A549 (cell line): ENCODE results near the gene CENATAC. TPM values are rescaled to one million over a fixed set of nuclear protein-coding genes. Genes with fewer than 3 reads are reported as not detected.

Experiments
- ATAC-seq, 2 experiments: fragments of 200-7000 bp in 1 of 2; fragments of >200 bp in 1 of 2; cut with Nextera tagmentation in 1 of 2; cut with Tn5 transposase in 1 of 2; 3 replicates each; pipeline versions ENCODE4 v1.8.0 to v1.9.1; 2018 to 2020; ENCODE audit warnings: mild to moderate bottlenecking in 1 of 2, moderate library complexity in 1 of 2
- CTCF ChIA-PET: fragments of 300-600 bp; sonication (Branson Sonifier 250); formaldehyde crosslinking; extraction: SDS; loops from one replicate; lab custom pipeline; 2021; ENCODE audit warnings: antibody characterized with exemption, inconsistent platforms; lab: Yijun Ruan, JAX
- POLR2A ChIA-PET: fragments of 350-600 bp; formaldehyde crosslinking; extraction: SDS; loops from one replicate; lab custom pipeline; 2021; ENCODE audit warnings: antibody characterized with exemption, inconsistent platforms; lab: Yijun Ruan, JAX
- DNase-seq, 2 experiments: peaks; one replicate each; pipeline versions ENCODE4 v3.0.0 to v3.0.0-alpha.2; 2011 to 2016; ENCODE audit warnings: low read depth in 1 of 2, low spot score in 1 of 2
- FAIRE-seq: peaks from 2 replicates; lab custom pipeline; 2011; peaks lifted over from hg19 to GRCh38; lab: Jason Lieb, UNC
- H3K27ac ChIP-seq, 2 experiments: fragments of >200 bp; sonication (Bioruptor Twin); formaldehyde crosslinking; 3 replicates each; pipeline ENCODE4 v1.5.1; 2016 to 2017
- H3K4me1 ChIP-seq: fragments of >200 bp; sonication (Bioruptor Twin); formaldehyde crosslinking; 3 replicates; pipeline ENCODE4 v1.6.1; 2016
- H3K4me2 ChIP-seq: fragments of >200 bp; sonication (Bioruptor Twin); formaldehyde crosslinking; 3 replicates; pipeline ENCODE4 v1.6.1; 2016
- H3K4me3 ChIP-seq: fragments of >200 bp; sonication (Bioruptor Twin); formaldehyde crosslinking; 3 replicates; pipeline ENCODE4 v1.5.1; 2016
- H3K9me3 ChIP-seq: fragments of >200 bp; sonication (Bioruptor Twin); formaldehyde crosslinking; 3 replicates; pipeline ENCODE4 v1.6.1; 2016
- CEBPB ChIP-seq, 2 experiments: fragments of >200 bp in 1 of 2; sonication (Bioruptor Twin) in 1 of 2; formaldehyde crosslinking in 1 of 2; IDR thresholded peaks; 2 replicates each; pipeline ENCODE4 v1.6.1; 2012 to 2016
- EHMT2 ChIP-seq: fragments of 200-600 bp; sonication (generic); IDR thresholded peaks from 2 replicates; pipeline ENCODE4 v1.6.1; 2016; ENCODE audit warnings: antibody characterized with exemption, low read depth, mild to moderate bottlenecking, moderate library complexity
- FOSL2 ChIP-seq, 2 experiments: fragments of 450-650 bp in 1 of 2; fragments of >200 bp in 1 of 2; sonication (Bioruptor Twin) in 1 of 2; formaldehyde crosslinking; IDR thresholded peaks; 2 replicates each; pipeline versions ENCODE4 v1.5.0 to v1.6.1; 2016 to 2020; ENCODE audit warnings: mild to moderate bottlenecking in 1 of 2, moderate library complexity in 1 of 2
- HOXB13 ChIP-seq: fragments of 250-450 bp; sonication (Bioruptor Pico); IDR thresholded peaks from 2 replicates; pipeline ENCODE4 v1.5.0; 2020; ENCODE audit warnings: low read depth, mild to moderate bottlenecking, moderate library complexity
- KDM1A ChIP-seq: fragments of 200-600 bp; sonication (generic); IDR thresholded peaks from 2 replicates; pipeline ENCODE4 v1.6.1; 2016; ENCODE audit warnings: low read depth, mild to moderate bottlenecking
- MAFK ChIP-seq: fragments of 450-650 bp; IDR thresholded peaks from 2 replicates; pipeline ENCODE4 v1.6.1; 2014; ENCODE audit not compliant: partially characterized antibody
- MAX ChIP-seq: IDR thresholded peaks from 2 replicates; pipeline ENCODE4 v1.6.1; 2012
- MYC ChIP-seq: IDR thresholded peaks from 2 replicates; pipeline ENCODE4 v1.6.1; 2012; ENCODE audit warnings: mild to moderate bottlenecking, inconsistent platforms, low read length, improper control_type of control experiment, borderline replicate concordance
- NR3C1 ChIP-seq: fragments of >200 bp; sonication (Bioruptor Twin); formaldehyde crosslinking; IDR thresholded peaks from 3 replicates; pipeline ENCODE4 v1.6.1; 2017
- POLR2A ChIP-seq: IDR thresholded peaks from 2 replicates; pipeline ENCODE4 v1.6.1; 2012; ENCODE audit warnings: mild to moderate bottlenecking, low read length
- RAD21 ChIP-seq, 2 experiments: fragments of >200 bp in 1 of 2; sonication (Bioruptor Twin) in 1 of 2; formaldehyde crosslinking in 1 of 2; IDR thresholded peaks in 1 of 2; conservative IDR thresholded peaks in 1 of 2; 2 replicates in 1 of 2; 3 replicates in 1 of 2; pipeline ENCODE4 v1.6.1; 2012 to 2018; ENCODE audit warnings: inconsistent platforms in 1 of 2
- RFX5 ChIP-seq: fragments of 450-650 bp; IDR thresholded peaks from 2 replicates; pipeline ENCODE4 v1.7.1; 2014; ENCODE audit warnings: antibody characterized with exemption, mild to moderate bottlenecking, moderate library complexity
- SMC3 ChIP-seq: fragments of >200 bp; sonication (Bioruptor Twin); formaldehyde crosslinking; IDR thresholded peaks from 3 replicates; pipeline ENCODE4 v1.6.1; 2018; ENCODE audit warnings: inconsistent platforms
- TP53 ChIP-seq: fragments of 250-450 bp; sonication (Bioruptor Pico); IDR thresholded peaks from 2 replicates; pipeline ENCODE4 v1.5.0; 2021; ENCODE audit warnings: mild to moderate bottlenecking, moderate library complexity
- WGBS: methylation state at CpG from one replicate; pipeline ENCODE4 v1.1.6; 2017; ENCODE audit errors: missing lambda C conversion rate; 5-methylcytosine and 5-hydroxymethylcytosine counted together
- polyA plus RNA-seq, 4 experiments: library from polyadenylated mRNA; depleted of rRNA in 3 of 4; stranded (reverse); fragments of >200 nt; fragmentation: RNase III in 1 of 4; extraction: RNeasy Plus Mini Kit Qiagen cat#74134 plus additional on column Dnase treatment in 1 of 4; gene quantifications; 2 replicates in 3 of 4; 3 replicates in 1 of 4; pipeline ENCODE4 v1.2.3, GENCODE V29; 2011 to 2017
- TF ChIP-seq, protein P1 (sequence below): IDR thresholded peaks from 2 replicates; pipeline ENCODE4 v1.6.1; 2012; ENCODE audit warnings: low read depth, borderline replicate concordance
- TF ChIP-seq, protein P2 (sequence below): fragments of 200-600 bp; sonication (generic); IDR thresholded peaks from 2 replicates; pipeline ENCODE4 v1.6.1; 2016; ENCODE audit warnings: antibody characterized with exemption, mild to moderate bottlenecking, moderate library complexity
- TF ChIP-seq, protein P3 (sequence below): fragments of >200 bp; sonication (Bioruptor Twin); formaldehyde crosslinking; IDR thresholded peaks from 3 replicates; pipeline ENCODE4 v1.5.1; 2016
- TF ChIP-seq, protein P4 (sequence below): fragments of 250-450 bp; sonication (Bioruptor Pico); IDR thresholded peaks from 2 replicates; pipeline ENCODE4 v1.5.0; 2020; ENCODE audit warnings: low read depth, mild to moderate bottlenecking, moderate library complexity

The CENATAC gene
- polyA plus RNA-seq, 2 of the 4 experiments (the other 2 are of a cell fraction) = 11.1 to 20.2 TPM

DNA sequence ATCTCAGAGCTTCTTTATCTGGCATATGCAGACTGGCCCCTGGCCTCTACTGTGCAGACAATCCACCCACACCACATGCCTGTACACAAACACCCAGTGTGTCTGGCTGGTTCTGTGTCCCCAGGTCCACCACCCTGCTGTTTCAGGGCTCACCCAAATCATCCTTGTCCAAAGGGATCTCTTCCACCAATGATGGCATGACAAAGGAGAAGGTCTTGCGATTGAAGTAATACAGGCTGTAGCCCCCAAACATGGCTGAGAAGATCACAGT lies 31.1 kb downstream of the CENATAC start:
- Histone ChIP-seq H3K27ac (no peak overlapping the region), H3K4me1 (peaks cover 12% of the 10 kb centered on the region), H3K4me2 (no peak overlapping the region; the same call in 2 of the 3 replicates), H3K9me3 (no peaks in the 10 kb centered on the region), H3K4me3 (no peak overlapping the region)
- ChIA-PET CTCF (no interaction called here), POLR2A (no interaction called here)
- DNase-seq (no peak), ATAC-seq (no peak), FAIRE-seq (no peak)
- TF ChIP-seq KDM1A (no peak), SMC3 (no peak), RFX5 (no peak)
- WGBS = 100% methylated on average over 1 of the region's 1 CpG

DNA sequence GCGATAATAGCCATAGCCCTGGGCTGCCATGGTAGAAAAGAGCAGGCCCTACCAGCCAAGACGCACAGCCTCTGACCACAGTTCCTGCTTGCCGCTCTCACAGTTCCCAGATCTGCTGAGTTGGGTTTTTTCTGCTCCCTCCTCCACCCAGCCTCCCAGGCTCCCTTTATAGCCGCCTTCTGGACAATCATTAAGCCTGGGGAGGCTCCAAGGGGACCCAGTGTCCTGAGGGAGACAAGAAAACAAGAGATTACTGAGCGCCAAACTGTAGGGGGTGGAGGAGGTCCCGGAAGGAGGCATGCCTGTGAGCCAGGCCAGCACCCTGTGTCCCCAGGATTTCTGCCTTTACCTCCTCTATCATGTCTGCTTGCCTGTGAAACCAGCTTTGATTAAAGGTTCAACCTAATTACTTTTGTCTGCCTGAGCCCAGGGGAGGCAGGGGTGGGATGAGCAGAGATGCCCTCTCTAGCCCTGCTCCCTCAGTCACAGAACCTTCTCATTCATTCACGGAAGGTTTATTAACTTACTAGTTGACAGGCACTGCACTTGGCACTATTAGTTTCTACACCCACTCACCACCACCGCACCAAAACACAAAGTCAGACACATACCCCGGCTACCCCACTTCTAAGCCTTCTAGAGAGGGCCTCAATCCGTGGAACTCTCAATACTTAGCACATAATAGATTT lies 31.5 kb downstream of the CENATAC start:
- ATAC-seq = no peak

GRCh38 chr11:119030029-119030328 lies 32.0 kb downstream of the CENATAC start:
- no peak for FAIRE-seq
- TF ChIP-seq, protein P1, sequence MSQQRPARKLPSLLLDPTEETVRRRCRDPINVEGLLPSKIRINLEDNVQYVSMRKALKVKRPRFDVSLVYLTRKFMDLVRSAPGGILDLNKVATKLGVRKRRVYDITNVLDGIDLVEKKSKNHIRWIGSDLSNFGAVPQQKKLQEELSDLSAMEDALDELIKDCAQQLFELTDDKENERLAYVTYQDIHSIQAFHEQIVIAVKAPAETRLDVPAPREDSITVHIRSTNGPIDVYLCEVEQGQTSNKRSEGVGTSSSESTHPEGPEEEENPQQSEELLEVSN = no peak
- WGBS = no CpG with 5 or more reads among the region's 13 CpGs
- Histone ChIP-seq H3K4me2 (peak overlapping the region; percentile 97), H3K27ac (peak overlapping the region; percentile 82 to 92), H3K4me1 (peaks cover 12% of the 10 kb centered on the region), H3K9me3 (no peaks in the 10 kb centered on the region), H3K4me3 (peak overlapping the region; percentile 85)
- no peak for DNase-seq
- CTCF ChIA-PET = interaction anchor here (1.1 to 2.4 kb wide), 5 partner anchors 8 to 20 kb away, joined by 3 to 10 read pairs (median 8); partner anchors contain the start of genes RPS25 and TRAPPC4
- POLR2A ChIA-PET = no interaction called here
- ATAC-seq = peak in 1 of 2 experiments; percentile 28; a peak in 4 of 6 replicates

More for the DNA sequence above, 31.5 kb downstream of the CENATAC start:
- FAIRE-seq = no peak
- WGBS = 77% methylated on average over 10 of the region's 10 CpGs
- Histone ChIP-seq H3K27ac (peak overlapping the region; percentile 82 to 92; a peak in 5 of 6 replicates), H3K4me1 (peaks cover 12% of the 10 kb centered on the region), H3K4me3 (peak overlapping the region; percentile 85), H3K4me2 (peak overlapping the region; percentile 97), H3K9me3 (no peaks in the 10 kb centered on the region)
- no peak for DNase-seq
- TF ChIP-seq MAFK = peak; percentile 73
- TF ChIP-seq HOXB13 = no peak
- TF ChIP-seq NR3C1 = no peak
- CTCF ChIA-PET = interaction anchor here (1.1 to 2.4 kb wide), 2 partner anchors 12 to 13 kb away, joined by 3 to 10 read pairs; no protein-coding TSS in a partner anchor
- POLR2A ChIA-PET = no interaction called here

DNA sequence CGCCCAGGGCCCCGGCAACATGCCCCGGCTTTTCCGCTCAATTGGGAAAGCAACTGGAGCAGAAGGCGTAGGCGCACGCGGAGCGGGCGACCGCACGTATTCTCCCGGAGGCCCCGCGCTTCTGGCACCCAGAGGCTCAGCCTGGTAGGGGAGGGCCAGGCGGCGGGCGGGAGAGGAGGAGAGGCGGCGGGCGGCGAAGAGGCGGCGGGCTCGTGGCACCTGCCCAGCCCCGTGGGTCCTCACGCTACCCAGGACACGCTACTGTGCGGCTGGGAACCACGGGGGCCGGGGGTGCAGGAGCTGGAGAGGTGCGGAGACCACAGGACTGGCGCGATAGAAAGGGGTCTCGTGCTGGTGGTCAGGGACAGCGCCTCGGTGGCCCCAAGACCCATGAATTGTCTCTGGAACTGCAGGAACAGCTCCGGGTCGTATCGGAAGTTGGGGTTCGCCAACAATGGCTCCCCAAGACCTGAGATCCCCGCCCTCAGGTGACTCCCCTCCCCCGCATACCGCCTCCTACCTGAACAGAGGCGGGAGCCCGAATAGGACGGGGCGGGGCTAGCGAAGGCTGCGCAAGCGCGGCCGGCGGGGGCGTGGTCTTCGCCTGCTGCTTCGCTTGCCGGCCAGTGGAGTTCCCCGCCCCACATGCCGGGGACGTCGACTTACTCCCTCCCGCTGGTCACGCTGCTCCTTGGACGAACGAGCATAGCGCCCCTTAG lies 32.5 kb downstream of the CENATAC start, which contains the start of gene SLC37A4:
TSS of gene SLC37A4 (minus strand) at position 549 of the 719 bp plus-strand sequence.
- no peaks in the 10 kb centered on the region for H3K9me3 ChIP-seq
- 1% methylated on average over 29 of the region's 67 CpGs for WGBS
- peaks cover 12% of the 10 kb centered on the region for H3K4me1 ChIP-seq
- FAIRE-seq (no peak), DNase-seq (peak; percentile 80 to 97), ATAC-seq (peak; percentile 91 to 95)
- peak within 1 kb of the TSS; percentile 85 for H3K4me3 ChIP-seq
- CTCF ChIA-PET = interaction anchor here (0.6 to 2.4 kb wide), 8 partner anchors 9 to 53 kb away, joined by 3 to 11 read pairs (median 7); partner anchors contain the start of genes RPS25 and TRAPPC4
- H3K27ac ChIP-seq = peak within 1 kb of the TSS; percentile 82 to 92
- peak within 1 kb of the TSS; percentile 97 for H3K4me2 ChIP-seq
- POLR2A ChIA-PET = no interaction called here
- TF ChIP-seq EHMT2 (no peak), FOSL2 (IDR thresholded peaks at IDR 0.05) (no peak), FOSL2 (CRISPR knock-in tag; IDR thresholded peaks at IDR 0.05) (no peak), TP53 (CRISPR knock-in tag) (no peak), MAFK (no peak), MYC (peak; percentile 57; the same call in 1 of the 2 replicates), RAD21 (conservative IDR thresholded peaks at IDR 0.05 in 1 of 2, IDR thresholded peaks at IDR 0.05 in 1 of 2) (peak; percentile 43; a peak in 2 of 5 replicates), KDM1A (no peak), MAX (peak; percentile 99), POLR2A (peak; percentile 56; the same call in 1 of the 2 replicates), CEBPB (IDR thresholded peaks at IDR 0.05) (no peak)
- TF ChIP-seq, protein P2, sequence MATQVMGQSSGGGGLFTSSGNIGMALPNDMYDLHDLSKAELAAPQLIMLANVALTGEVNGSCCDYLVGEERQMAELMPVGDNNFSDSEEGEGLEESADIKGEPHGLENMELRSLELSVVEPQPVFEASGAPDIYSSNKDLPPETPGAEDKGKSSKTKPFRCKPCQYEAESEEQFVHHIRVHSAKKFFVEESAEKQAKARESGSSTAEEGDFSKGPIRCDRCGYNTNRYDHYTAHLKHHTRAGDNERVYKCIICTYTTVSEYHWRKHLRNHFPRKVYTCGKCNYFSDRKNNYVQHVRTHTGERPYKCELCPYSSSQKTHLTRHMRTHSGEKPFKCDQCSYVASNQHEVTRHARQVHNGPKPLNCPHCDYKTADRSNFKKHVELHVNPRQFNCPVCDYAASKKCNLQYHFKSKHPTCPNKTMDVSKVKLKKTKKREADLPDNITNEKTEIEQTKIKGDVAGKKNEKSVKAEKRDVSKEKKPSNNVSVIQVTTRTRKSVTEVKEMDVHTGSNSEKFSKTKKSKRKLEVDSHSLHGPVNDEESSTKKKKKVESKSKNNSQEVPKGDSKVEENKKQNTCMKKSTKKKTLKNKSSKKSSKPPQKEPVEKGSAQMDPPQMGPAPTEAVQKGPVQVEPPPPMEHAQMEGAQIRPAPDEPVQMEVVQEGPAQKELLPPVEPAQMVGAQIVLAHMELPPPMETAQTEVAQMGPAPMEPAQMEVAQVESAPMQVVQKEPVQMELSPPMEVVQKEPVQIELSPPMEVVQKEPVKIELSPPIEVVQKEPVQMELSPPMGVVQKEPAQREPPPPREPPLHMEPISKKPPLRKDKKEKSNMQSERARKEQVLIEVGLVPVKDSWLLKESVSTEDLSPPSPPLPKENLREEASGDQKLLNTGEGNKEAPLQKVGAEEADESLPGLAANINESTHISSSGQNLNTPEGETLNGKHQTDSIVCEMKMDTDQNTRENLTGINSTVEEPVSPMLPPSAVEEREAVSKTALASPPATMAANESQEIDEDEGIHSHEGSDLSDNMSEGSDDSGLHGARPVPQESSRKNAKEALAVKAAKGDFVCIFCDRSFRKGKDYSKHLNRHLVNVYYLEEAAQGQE = no peak
- TF ChIP-seq, protein P3, sequence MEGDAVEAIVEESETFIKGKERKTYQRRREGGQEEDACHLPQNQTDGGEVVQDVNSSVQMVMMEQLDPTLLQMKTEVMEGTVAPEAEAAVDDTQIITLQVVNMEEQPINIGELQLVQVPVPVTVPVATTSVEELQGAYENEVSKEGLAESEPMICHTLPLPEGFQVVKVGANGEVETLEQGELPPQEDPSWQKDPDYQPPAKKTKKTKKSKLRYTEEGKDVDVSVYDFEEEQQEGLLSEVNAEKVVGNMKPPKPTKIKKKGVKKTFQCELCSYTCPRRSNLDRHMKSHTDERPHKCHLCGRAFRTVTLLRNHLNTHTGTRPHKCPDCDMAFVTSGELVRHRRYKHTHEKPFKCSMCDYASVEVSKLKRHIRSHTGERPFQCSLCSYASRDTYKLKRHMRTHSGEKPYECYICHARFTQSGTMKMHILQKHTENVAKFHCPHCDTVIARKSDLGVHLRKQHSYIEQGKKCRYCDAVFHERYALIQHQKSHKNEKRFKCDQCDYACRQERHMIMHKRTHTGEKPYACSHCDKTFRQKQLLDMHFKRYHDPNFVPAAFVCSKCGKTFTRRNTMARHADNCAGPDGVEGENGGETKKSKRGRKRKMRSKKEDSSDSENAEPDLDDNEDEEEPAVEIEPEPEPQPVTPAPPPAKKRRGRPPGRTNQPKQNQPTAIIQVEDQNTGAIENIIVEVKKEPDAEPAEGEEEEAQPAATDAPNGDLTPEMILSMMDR = peak; percentile 61
- TF ChIP-seq, protein P1 = peak; percentile 99
- TF ChIP-seq, protein P4, sequence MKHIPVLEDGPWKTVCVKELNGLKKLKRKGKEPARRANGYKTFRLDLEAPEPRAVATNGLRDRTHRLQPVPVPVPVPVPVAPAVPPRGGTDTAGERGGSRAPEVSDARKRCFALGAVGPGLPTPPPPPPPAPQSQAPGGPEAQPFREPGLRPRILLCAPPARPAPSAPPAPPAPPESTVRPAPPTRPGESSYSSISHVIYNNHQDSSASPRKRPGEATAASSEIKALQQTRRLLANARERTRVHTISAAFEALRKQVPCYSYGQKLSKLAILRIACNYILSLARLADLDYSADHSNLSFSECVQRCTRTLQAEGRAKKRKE (CRISPR knock-in tag) = no peak
